Measurements from ENCODE around the gene PCDH9.

Gene PCDH9

GRCh38 chr13:66354879-66355751 is 875.0 kb downstream of the PCDH9 start:
- TF ChIP-seq CTCF (IDR thresholded peaks at IDR 0.05; ENCODE audit: poor library complexity, severe bottlenecking), result no peak
- no peak overlapping the region for H3K4me3 ChIP-seq (ENCODE audit: severe bottlenecking)
- H3K9me3 ChIP-seq (ENCODE audit: severe bottlenecking), result no peaks in the 10 kb centered on the region
- no peak for DNase-seq (ENCODE audit: low spot score)
- H3K27ac ChIP-seq (ENCODE audit: poor library complexity, severe bottlenecking), result no peak overlapping the region
- no peaks in the 10 kb centered on the region for H3K4me1 ChIP-seq (ENCODE audit: insufficient read depth, poor library complexity, severe bottlenecking)
- no peak for ATAC-seq (ENCODE audit: low read depth)
- H3K27me3 ChIP-seq (ENCODE audit: insufficient read depth, poor library complexity, severe bottlenecking), result no peaks in the 10 kb centered on the region
- H3K36me3 ChIP-seq (ENCODE audit: low read depth), result no peaks in the 10 kb centered on the region

- Histone ChIP-seq H3K27me3 (ENCODE audit: insufficient read depth, poor library complexity, severe bottlenecking) (no peaks in the 10 kb centered on the region), H3K4me1 (ENCODE audit: insufficient read depth, poor library complexity, severe bottlenecking) (no peaks in the 10 kb centered on the region), H3K4me3 (ENCODE audit: severe bottlenecking) (no peak overlapping the region), H3K36me3 (ENCODE audit: low read depth) (no peaks in the 10 kb centered on the region), H3K27ac (ENCODE audit: poor library complexity, severe bottlenecking) (no peak overlapping the region), H3K9me3 (ENCODE audit: severe bottlenecking) (no peaks in the 10 kb centered on the region)
- DNase-seq (ENCODE audit: low spot score) (no peak), ATAC-seq (ENCODE audit: low read depth) (no peak)
- no peak for TF ChIP-seq CTCF (IDR thresholded peaks at IDR 0.05; ENCODE audit: poor library complexity, severe bottlenecking)
These were observed 876.5 kb downstream of the PCDH9 start for GRCh38 chr13:66353664-66354063.

GRCh38 chr13:66349966-66350365 is 880.2 kb downstream of the PCDH9 start:
- H3K4me1 ChIP-seq (ENCODE audit: insufficient read depth, poor library complexity, severe bottlenecking), result no peaks in the 10 kb centered on the region
- no peaks in the 10 kb centered on the region for H3K36me3 ChIP-seq (ENCODE audit: low read depth)
- no peaks in the 10 kb centered on the region for H3K27me3 ChIP-seq (ENCODE audit: insufficient read depth, poor library complexity, severe bottlenecking)
- DNase-seq (ENCODE audit: low spot score) (no peak), ATAC-seq (ENCODE audit: low read depth) (no peak)
- no peak overlapping the region for H3K4me3 ChIP-seq (ENCODE audit: severe bottlenecking)
- no peak for TF ChIP-seq CTCF (IDR thresholded peaks at IDR 0.05; ENCODE audit: poor library complexity, severe bottlenecking)
- H3K27ac ChIP-seq (ENCODE audit: poor library complexity, severe bottlenecking), result no peak overlapping the region
- no peaks in the 10 kb centered on the region for H3K9me3 ChIP-seq (ENCODE audit: severe bottlenecking)

GRCh38 chr13:66348745-66349690 is 881.1 kb downstream of the PCDH9 start:
- Histone ChIP-seq H3K27ac (ENCODE audit: poor library complexity, severe bottlenecking) (no peak overlapping the region), H3K27me3 (ENCODE audit: insufficient read depth, poor library complexity, severe bottlenecking) (no peaks in the 10 kb centered on the region), H3K4me1 (ENCODE audit: insufficient read depth, poor library complexity, severe bottlenecking) (no peaks in the 10 kb centered on the region), H3K9me3 (ENCODE audit: severe bottlenecking) (no peaks in the 10 kb centered on the region), H3K36me3 (ENCODE audit: low read depth) (no peaks in the 10 kb centered on the region), H3K4me3 (ENCODE audit: severe bottlenecking) (no peak overlapping the region)
- no peak for TF ChIP-seq CTCF (IDR thresholded peaks at IDR 0.05; ENCODE audit: poor library complexity, severe bottlenecking)
- DNase-seq (ENCODE audit: low spot score), result no peak
- ATAC-seq (ENCODE audit: low read depth), result no peak
